Omental fat pad (tissue), 4 donors: ENCODE data around the gene REEP3. TPM values are rescaled to one million over a fixed set of nuclear protein-coding genes. Genes with fewer than 3 reads are reported as not detected.
"Not testable (repeated sequence)": the region's sequence is repeated elsewhere in the genome, so short reads cannot be mapped to it uniquely, and the experiment has no call there.

Source experiments
- ATAC-seq: fragments of 150-250 bp; one replicate; pipeline ENCODE4 v1.9.1; 2016; ENCODE audit warnings: mild to moderate bottlenecking, moderate library complexity; ENCODE audit not compliant: low FRiP score
- DNase-seq: peaks from one replicate; pipeline ENCODE4 v3.0.0-alpha.2; 2019; ENCODE audit warnings: low spot score
- total RNA-seq, 4 donors: library from RNA; depleted of rRNA; stranded (reverse); fragments of >200 nt; gene quantifications; one replicate each; pipeline ENCODE4 v1.1.0, GENCODE V29; 2016
- TF ChIP-seq, protein P1 (sequence below), 3 donors: fragments of 450-650 bp; IDR thresholded peaks; one replicate each; pipeline ENCODE4 v1.5.1; 2016 to 2017; ENCODE audit warnings: antibody characterized with exemption in 3 of 3, mild to moderate bottlenecking in 3 of 3, moderate library complexity in 2 of 3

REEP3 gene
- total RNA-seq, 4 donors from 2014 or later = 44.7 to 70.5 (median 57.1) TPM

DNA sequence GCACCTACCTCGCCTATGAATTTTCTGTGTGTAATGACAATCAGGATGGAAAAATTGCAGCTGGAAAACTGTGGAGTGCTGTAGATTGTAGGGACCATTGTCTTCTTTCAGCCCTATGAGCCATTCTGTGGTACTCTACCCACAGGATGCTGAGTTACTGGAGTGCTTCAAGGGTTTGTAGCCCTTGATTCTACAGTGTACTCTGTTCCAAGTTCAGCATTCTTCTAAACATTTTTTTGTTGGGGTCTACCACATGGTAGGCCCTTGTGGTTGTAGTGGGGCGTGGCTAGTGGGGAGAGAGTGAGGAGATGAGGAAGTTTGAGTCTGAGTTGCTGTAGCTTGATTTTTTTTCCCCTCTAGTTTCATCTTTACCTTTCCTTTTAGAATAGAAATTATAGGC is 33.5 kb downstream of the REEP3 start:
- no peak for DNase-seq
- ATAC-seq = no peak
- TF ChIP-seq, protein P1, sequence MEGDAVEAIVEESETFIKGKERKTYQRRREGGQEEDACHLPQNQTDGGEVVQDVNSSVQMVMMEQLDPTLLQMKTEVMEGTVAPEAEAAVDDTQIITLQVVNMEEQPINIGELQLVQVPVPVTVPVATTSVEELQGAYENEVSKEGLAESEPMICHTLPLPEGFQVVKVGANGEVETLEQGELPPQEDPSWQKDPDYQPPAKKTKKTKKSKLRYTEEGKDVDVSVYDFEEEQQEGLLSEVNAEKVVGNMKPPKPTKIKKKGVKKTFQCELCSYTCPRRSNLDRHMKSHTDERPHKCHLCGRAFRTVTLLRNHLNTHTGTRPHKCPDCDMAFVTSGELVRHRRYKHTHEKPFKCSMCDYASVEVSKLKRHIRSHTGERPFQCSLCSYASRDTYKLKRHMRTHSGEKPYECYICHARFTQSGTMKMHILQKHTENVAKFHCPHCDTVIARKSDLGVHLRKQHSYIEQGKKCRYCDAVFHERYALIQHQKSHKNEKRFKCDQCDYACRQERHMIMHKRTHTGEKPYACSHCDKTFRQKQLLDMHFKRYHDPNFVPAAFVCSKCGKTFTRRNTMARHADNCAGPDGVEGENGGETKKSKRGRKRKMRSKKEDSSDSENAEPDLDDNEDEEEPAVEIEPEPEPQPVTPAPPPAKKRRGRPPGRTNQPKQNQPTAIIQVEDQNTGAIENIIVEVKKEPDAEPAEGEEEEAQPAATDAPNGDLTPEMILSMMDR (IDR thresholded peaks at IDR 0.05) = no peak

- DNase-seq (no peak), ATAC-seq (no peak)
These were observed 34.1 kb downstream of the REEP3 start for GRCh38 chr10:63555330-63555729.

GRCh38 chr10:63558132-63558784 is 37.1 kb downstream of the REEP3 start:
- DNase-seq = no peak
- TF ChIP-seq, protein P1 (IDR thresholded peaks at IDR 0.05) = no peak
- ATAC-seq = no peak

More at GRCh38 chr10:63555330-63555729, 34.1 kb downstream of the REEP3 start:
- TF ChIP-seq, protein P1 (IDR thresholded peaks at IDR 0.05) = no peak

DNA sequence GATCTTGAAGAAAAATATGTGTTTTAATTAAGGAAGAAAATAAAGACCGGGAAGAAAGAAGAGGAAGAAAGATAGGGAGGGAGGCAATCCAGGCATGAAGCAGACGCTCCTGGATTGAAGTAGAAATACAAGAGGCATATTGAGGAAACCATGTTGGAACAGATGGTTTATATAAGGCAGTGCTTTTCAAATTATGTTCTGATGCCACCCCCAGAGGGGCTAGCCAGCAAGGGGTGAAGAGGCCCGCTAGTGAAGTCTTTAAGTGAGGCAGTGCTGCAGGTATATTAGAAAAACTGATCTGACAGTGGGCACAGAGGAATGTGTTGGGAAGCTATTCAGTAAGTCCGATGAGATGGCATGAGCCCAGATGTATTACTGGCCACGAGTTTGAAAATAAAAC is 40.1 kb downstream of the REEP3 start:
- TF ChIP-seq, protein P1 (IDR thresholded peaks at IDR 0.05) = no peak
- ATAC-seq (no peak), DNase-seq (no peak)

GRCh38 chr10:63562391-63562790 is 41.2 kb downstream of the REEP3 start:
- TF ChIP-seq, protein P1 (IDR thresholded peaks at IDR 0.05) = no peak
- DNase-seq = no peak
- no peak for ATAC-seq

DNA sequence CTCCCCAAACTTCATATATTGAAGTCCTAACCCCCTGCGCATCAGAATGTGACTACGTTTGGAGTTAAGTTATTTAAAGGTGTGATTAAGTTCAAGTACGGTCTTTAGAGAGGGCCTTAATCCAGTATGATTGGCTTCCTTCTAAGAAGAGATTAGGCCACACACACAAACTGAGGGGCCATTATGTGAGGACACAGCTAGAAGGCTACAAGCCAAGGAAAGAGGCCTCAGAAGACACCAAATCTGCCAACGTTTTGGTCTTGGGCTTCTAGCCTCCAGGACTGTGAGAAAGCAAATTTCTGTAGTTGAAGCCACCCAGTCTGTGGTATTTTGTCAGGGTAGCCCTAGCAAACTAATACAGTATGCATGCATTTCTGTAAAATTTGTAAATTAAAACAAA is 41.7 kb downstream of the REEP3 start:
- TF ChIP-seq, protein P1 (IDR thresholded peaks at IDR 0.05) = no peak
- no peak for DNase-seq
- no peak for ATAC-seq

DNA sequence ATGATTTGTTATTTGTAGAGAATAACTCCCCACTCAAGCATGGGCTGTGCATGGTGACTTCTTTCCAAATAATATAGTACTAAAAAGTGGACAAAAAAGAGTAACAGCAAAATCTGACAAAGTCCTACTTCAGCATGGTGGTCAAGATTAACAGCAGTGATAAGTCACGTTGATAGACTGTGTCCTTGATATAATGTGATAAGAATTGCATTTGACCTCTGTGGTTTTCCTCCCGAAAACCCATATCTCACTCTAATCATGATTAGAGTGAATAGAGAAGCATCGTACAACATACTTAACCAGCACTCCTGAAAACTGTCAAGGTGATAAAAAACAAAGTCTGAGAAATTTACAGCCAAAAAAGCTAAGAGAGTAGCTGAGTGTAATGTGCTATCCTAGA is 42.4 kb downstream of the REEP3 start:
- ATAC-seq = no peak
- DNase-seq = no peak
- TF ChIP-seq, protein P1 (IDR thresholded peaks at IDR 0.05) = no peak

DNA sequence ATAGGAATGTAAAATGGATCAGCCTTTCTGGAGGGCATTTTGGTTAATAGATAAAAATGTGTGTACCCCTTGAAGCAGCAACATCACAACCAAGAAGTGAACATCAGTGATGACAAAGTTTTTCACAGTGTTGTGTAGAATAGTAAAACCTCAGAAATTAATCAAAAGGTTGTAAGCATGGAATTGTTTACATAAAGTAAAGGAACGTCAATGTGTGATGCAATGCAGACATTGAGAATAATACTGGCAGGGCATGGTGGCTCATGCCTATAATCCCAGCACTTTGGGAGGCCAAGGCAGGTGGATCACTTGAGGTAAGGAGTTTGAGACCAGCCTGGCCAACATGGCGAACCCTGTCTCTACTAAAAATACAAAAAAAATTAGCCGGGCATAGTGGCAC is 43.5 kb downstream of the REEP3 start:
- DNase-seq, ATAC-seq: not testable (repeated sequence)
